Stimulated activated CD8-positive, alpha-beta memory T cell treated with anti-CD3 and anti-CD28 coated beads, Interleukin-15, amount 100 ng/mL, for 4 hours (primary cell): ENCODE measurements around the gene RGS6.
A peak's percentile ranks its signal among the peaks of the same experiment; 100 is the strongest.

Source experiments
- DNase-seq, 2 donors: peaks; one replicate each; pipeline ENCODE4 v3.0.0-alpha.2; 2020; ENCODE audit warnings: low read depth in 2 of 2

The RGS6 gene

DNA sequence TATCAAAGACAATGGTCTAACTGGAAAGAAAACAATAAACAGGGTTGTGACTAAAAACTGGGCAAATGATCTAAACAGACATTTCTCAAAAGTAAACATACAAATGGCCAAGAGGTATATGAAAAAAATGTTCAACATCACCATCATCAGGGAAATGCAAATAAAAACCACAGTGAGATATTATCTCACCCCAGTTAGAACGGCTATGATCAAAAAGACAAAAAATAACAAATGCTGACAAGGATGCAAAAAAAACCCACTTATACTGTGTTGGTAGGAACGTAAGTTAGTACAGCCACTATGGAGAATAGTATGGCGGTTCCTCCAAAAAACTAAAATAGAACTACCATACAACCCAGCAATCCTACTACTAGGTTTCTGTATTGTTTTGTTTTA is 470.1 kb downstream of the RGS6 start:
- no peak for DNase-seq

DNA sequence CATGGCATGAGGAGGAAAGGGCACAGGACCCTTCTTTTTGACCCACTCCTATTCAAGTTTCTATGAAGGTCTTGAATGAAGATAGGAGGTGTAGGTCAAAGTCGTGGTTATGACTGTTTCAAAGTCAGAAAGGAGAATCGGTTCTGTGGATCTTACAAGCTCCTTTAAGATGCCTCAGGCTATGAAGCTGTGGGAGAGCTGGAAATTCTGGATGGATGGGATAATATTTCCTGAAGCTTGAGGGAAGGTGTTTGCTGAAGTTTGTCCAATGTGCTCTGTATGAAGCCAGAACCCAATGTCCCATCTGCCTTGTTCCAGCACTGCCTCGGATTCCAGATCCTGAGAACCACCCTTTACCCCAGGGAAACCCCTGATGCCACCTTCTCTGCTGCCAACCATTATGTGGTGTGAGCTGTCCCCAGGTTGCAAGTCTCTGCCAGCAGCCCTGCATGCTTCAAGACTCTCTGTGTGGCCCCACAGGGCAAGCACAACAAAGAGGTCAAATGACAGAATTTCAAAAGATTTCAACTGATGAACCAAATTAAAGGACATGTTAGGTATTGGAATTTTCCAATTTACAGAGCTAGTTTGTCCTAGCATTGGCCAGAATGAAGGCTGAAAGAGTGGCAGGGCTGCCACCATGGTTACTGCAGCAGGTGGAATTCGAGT is 472.0 kb downstream of the RGS6 start:
- no peak for DNase-seq

- no peak for DNase-seq
These were observed 472.8 kb downstream of the RGS6 start for GRCh38 chr14:72404998-72405397.

- DNase-seq, result no peak
These were observed 475.8 kb downstream of the RGS6 start for GRCh38 chr14:72408020-72408419.

DNA sequence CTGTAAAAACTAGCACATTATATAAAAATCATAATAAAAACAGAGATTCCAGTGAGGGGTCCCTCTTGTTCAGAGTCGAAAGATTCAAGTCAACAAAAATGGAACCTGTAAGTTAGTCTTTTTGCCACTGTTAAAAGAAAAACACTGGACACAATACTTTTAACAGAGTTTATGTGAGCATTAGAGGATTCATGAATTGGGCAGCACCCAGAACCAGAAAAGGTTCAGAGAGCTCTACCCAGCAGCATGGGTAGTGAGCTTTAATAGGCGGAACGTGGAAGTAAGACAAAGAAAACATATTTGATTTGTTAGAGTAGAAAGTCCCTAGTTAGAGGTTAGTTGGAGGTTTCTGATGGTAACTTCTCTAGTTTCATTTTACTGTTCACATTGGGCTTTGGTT is 476.8 kb downstream of the RGS6 start:
- no peak for DNase-seq

GRCh38 chr14:72416081-72416849 is 484.0 kb downstream of the RGS6 start:
- DNase-seq, result no peak

GRCh38 chr14:72416892-72417291 is 484.7 kb downstream of the RGS6 start:
- DNase-seq, result no peak

DNA sequence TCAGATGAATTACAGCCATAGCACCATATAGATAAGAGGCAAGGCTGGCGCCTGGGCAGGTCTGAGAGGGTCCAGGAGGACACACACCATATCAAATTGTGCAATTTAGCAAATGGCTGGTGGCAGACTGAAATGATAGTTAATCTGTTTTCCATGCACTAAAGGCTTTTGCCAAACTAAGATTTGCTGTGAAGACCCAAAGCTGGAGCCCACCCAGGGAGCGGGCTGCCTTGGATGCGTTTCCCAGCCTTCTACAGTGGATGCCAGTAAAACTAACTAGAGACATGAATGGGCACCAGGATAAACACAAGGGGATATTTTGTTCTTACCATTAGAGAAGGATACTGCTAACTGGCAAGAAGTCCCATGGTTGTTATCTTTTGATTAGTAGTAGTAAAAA is 486.6 kb downstream of the RGS6 start:
- no peak for DNase-seq

DNA sequence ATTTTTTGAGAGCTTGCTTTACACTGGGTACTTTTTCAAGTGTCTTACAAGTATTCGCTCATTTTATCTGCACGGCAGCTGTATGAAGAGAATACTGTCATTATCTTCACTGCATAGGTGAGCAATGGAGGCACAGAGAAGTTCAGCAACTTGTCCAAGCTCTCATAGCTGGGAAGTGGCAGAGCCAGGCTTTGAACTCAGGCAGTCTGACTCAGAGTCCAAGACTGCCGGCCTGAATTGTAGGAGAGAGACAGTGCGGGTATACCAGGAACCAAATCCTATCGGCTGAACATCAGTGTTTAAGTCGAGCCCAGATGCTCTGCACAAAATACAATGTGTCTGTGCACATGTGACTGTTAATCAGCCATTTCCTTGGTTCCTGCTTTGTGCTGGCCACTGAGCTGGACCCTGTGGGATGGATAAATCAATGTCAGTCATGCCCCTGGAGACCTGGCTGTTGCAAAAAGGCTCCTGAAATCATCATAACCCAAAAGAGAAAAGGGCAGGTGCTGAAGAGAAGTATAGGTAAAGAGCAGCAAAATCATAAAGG is 487.1 kb downstream of the RGS6 start:
- DNase-seq, result no peak

DNA sequence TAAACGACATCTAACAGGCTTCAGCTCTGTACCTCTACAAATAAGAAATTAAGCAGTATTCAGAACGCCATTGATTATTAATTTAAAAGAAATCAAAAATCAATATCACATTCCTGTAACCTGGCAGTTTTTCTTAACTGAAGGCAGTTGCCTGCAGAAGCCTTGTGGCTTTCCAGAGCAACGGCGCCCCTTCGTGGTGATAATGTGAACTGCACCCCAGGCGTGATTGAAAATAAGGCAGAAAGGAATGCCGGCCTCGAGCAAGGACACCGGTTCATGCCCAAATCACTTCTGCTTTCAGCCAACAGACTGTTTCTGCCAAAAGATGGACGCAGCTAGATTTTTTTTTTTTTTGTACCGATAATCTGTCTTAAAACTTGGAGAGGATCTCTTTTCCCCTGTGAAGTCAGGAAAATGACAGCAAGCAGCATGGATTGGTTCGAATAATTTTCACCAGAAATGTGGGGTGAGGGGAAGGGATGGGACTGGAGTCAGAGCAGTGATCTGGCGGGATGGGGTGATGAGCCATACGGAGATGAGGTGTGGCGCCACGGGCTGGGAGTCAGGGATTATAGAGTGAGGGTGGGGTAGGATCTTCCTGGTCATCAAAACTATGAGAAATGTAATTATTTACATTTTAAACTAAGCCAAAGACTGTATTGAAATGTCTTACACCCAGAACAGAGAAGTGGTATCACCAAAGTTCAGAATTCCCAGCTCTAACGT is 488.7 kb downstream of the RGS6 start:
- DNase-seq, result peak; percentile 25 to 42

DNA sequence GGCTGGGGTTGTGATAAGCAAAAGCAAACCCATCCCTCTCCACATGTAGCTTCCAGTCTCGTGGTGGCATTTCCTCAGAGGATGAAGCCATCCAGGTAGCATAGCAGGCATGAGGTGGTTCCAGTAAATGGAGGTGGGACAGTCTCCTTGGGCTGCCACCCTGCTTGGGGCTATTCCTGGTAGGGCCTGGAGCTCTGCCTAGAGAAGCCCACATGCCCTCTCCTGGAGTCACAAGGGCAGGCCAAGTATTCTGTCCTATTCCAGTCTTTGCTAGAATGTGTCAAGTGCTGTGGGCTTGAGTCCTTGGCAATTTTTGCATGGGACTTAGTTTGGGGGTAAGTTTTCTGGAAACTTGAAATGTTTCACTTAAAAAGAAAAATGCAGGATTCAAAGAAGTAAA is 491.7 kb downstream of the RGS6 start:
- no peak for DNase-seq

- DNase-seq, result no peak
These were observed 498.2 kb downstream of the RGS6 start for GRCh38 chr14:72430457-72430856.

- DNase-seq, result no peak
These were observed 500.5 kb downstream of the RGS6 start for GRCh38 chr14:72432748-72433147.

DNA sequence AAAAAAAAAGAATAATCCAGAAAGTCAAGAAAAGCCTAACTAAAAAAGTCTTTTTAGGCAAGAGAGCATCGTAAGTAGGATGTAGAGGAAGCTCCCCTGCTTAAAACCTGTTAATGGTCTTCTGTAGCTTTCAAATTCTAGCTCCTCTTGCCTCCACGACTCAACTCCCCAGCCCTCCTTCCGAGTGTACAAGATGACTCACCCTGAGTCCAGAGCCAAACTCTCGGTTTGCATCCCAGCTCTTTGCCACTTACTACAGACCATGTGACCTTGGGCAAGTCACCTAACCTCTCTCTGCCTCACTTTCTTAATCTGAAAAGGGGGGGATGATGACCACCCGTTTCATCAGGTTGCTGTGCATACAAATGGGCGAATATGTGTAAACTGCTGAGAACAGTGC is 501.3 kb downstream of the RGS6 start:
- no peak for DNase-seq

- no peak for DNase-seq
These were observed 502.6 kb downstream of the RGS6 start for GRCh38 chr14:72434856-72435255.

DNA sequence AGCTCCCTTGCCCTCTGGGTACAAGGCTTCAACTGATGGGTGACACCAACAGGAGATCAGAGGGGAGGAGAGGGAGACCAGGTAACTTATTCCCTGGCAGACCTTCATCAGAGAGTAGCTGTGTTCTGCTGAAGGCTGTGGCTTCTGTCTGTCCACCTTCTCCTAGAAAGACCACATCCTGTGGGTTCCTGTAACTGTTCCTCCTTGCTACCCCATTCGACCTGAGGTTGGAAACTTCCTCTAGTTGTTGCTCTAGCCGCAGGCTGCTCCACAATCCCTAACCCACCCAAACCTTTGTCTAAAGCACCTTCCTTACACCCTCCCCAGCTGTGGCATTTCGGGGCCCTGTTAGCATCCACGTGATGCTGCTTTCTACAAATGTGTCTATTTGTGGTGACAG is 507.5 kb downstream of the RGS6 start:
- DNase-seq, result no peak

DNA sequence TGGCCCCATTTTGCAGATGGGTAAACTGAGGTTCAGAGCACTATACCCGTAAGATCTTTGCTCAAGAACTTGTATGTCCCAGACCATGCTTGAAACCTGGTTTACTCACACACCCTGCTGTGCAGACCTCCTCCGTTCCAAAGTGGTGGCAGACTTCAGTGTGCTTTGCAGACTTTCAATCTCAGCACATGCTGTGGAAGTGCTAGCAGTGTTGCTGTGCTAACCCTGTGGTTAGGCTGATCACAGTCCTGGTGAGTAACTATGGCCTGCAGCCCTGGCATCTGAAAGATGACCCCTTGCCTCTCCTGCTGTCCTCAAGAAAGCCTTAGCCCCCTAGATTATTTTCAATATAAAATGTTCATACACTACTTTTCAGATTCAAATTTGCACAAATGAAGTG is 511.0 kb downstream of the RGS6 start:
- no peak for DNase-seq

GRCh38 chr14:72443991-72444441 is 511.8 kb downstream of the RGS6 start:
- DNase-seq, result peak; percentile 18 to 42

DNA sequence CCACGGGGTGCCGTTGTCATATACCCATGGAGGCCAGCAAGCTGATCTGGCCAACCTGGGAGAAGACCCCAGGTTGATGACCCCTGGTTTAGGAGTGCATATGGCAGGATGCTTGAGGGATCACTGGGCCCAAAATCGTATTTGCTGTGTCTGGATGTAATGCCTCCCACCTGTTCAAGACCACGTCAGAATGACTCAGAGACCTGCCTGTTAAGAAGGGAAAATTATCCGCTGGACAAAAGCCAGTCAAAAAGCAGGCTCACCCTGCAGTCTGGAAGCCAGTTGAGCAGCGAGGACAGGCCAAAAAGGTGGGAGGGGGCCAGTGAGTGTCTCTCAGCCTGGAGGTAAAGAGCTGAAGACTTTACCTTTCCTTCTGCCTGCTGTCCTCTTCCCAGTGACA is 512.5 kb downstream of the RGS6 start:
- no peak for DNase-seq

DNA sequence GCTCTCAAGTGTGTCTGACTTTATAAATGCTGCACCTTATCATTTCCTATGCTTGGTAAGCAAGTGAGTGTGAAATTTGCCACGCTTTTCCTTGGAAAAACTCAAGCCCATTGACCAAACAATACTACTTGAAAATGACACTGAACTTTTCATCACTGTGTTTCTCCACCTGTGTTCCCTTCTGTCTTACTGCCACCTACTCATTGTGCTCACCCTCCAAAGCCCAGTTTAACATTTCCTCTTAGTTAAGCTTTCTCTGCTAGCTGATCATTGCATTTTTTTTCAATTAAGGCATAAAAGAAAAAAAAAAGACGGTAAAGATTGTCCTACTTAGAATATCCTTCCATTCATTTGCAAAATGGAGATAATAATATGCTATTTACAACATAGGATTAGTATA is 516.0 kb downstream of the RGS6 start:
- DNase-seq, result no peak

GRCh38 chr14:72450473-72451044 is 518.3 kb downstream of the RGS6 start:
- DNase-seq, result no peak
